HepG2 (cell line): ENCODE results near the gene AP4E1. TPM values are rescaled to one million over a fixed set of nuclear protein-coding genes. Genes with fewer than 3 reads are reported as not detected.

Experiments used
- KLF12 ChIP-seq: sonication (generic); formaldehyde crosslinking; IDR thresholded peaks from 2 replicates; pipeline ENCODE4 v1.4.0; 2020; ENCODE audit warnings: missing genetic modification reagents, borderline replicate concordance
- KMT2B ChIP-seq: IDR thresholded peaks from 2 replicates; pipeline ENCODE4 v1.6.1; 2016; ENCODE audit warnings: missing genetic modification reagents, missing compliant biosample characterization
- NR2F6 ChIP-seq, 2 experiments: IDR thresholded peaks; 2 replicates each; pipeline ENCODE4 v1.6.1; 2016; ENCODE audit warnings: antibody characterized with exemption in 1 of 2, mild to moderate bottlenecking in 1 of 2
- RAD51 ChIP-seq: fragments of 450-650 bp; IDR thresholded peaks from 2 replicates; pipeline ENCODE4 v1.6.1; 2016; ENCODE audit warnings: borderline replicate concordance
- SALL1 ChIP-seq: sonication (generic); formaldehyde crosslinking; IDR thresholded peaks from 2 replicates; pipeline ENCODE4 v1.8.0; 2022; ENCODE audit warnings: mild to moderate bottlenecking, missing genetic modification reagents
- SAP130 ChIP-seq: IDR thresholded peaks from 2 replicates; pipeline ENCODE4 v1.6.1; 2016; ENCODE audit warnings: low read depth
- ZMAT3 ChIP-seq: sonication (generic); formaldehyde crosslinking; conservative IDR thresholded peaks from 2 replicates; pipeline ENCODE4 v1.7.0; 2021; ENCODE audit warnings: missing genetic modification reagents
- ZMYM3 ChIP-seq: sonication (generic); formaldehyde crosslinking; IDR thresholded peaks from 2 replicates; pipeline ENCODE4 v1.5.1; 2020; ENCODE audit warnings: mild to moderate bottlenecking, missing genetic modification reagents
- ZNF343 ChIP-seq: sonication (generic); formaldehyde crosslinking; IDR thresholded peaks from 2 replicates; pipeline ENCODE4 v1.4.0; 2020; ENCODE audit warnings: mild to moderate bottlenecking, missing genetic modification reagents
- polyA plus RNA-seq, 8 experiments: library from polyadenylated mRNA; depleted of rRNA in 3 of 8; stranded (reverse) in 7 of 8; unstranded in 1 of 8; fragments of >200 nt; fragmentation: Illumina TruSeq in 4 of 8; extraction: Trizol in 4 of 8; gene quantifications; 2 replicates each; pipeline versions ENCODE4 v1.2.1 to v1.2.3, GENCODE V29; 2011 to 2016; ENCODE audit warnings: low read depth in 4 of 8, missing spikeins in 1 of 8, mixed read lengths in 1 of 8; ENCODE audit not compliant: insufficient read depth in 1 of 8
- total RNA-seq, 5 experiments: library from RNA; depleted of rRNA; stranded (reverse); fragments of >200 nt; fragmentation: Illumina TruSeq; extraction: Trizol; gene quantifications; 2 replicates each; pipeline ENCODE4 v1.2.3, GENCODE V29; 2016; ENCODE audit warnings: low read depth in 1 of 5
- TF ChIP-seq, protein P1 (sequence below): sonication (generic); formaldehyde crosslinking; IDR thresholded peaks from 2 replicates; pipeline ENCODE4 v1.5.1; 2020; ENCODE audit warnings: missing genetic modification reagents, mild to moderate bottlenecking, borderline replicate concordance
- TF ChIP-seq, protein P2 (sequence below): sonication (generic); formaldehyde crosslinking; IDR thresholded peaks from 2 replicates; pipeline ENCODE4 v1.4.0; 2020; ENCODE audit warnings: missing genetic modification reagents
- TF ChIP-seq, protein P3 (sequence below): fragments of 450-650 bp; IDR thresholded peaks from 2 replicates; pipeline ENCODE4 v1.6.1; 2016
- TF ChIP-seq, protein P4 (sequence below): IDR thresholded peaks from 2 replicates; pipeline ENCODE4 v1.6.1; 2016; ENCODE audit warnings: low read depth, control low read depth
- TF ChIP-seq, protein P5 (sequence below): sonication (generic); formaldehyde crosslinking; conservative IDR thresholded peaks from 2 replicates; pipeline ENCODE4 v1.4.0; 2020; ENCODE audit warnings: mild to moderate bottlenecking, missing genetic modification reagents, moderate library complexity
- TF ChIP-seq, protein P6 (sequence below): sonication (generic); IDR thresholded peaks from 2 replicates; pipeline ENCODE4 v1.6.1; 2016; ENCODE audit warnings: low read depth, borderline replicate concordance

The AP4E1 gene
- total and polyA plus RNA-seq, 2 of the 13 experiments (the other 11 are each of a cell fraction or from before 2014, with no cell fraction given), result 2.2 to 7.8 TPM

DNA sequence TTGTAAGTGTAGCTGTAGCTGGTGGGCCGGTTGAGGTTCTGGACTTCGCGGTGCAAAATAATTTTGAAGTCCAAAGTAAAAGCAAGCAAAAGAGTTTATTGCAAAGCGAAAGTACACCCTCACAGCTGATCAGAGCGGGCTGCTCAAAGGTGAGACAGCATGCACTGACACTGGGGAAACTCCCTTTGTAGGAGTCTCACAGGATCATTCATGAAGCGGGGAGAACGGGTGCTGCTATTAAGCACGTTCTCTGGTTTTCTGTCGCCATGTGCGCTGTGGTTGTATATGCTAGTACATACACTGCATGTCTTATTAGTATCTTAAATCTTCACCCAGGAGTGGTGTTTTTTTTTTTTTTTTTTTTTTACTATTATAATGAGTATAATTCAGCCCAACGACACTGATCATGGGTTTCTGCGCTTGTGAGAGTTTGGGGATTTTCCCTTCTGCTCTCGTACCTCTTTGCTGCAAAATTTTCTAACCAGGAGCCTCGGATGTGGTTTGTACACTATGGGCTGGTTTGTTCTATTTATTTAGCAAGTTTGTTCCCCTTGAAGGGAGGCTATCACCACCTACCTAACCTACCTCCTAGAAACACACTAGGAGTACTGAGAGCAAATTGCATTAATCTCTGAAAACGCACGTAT is 1.4 kb upstream of the AP4E1 start (continued):
- TF ChIP-seq, protein P1, sequence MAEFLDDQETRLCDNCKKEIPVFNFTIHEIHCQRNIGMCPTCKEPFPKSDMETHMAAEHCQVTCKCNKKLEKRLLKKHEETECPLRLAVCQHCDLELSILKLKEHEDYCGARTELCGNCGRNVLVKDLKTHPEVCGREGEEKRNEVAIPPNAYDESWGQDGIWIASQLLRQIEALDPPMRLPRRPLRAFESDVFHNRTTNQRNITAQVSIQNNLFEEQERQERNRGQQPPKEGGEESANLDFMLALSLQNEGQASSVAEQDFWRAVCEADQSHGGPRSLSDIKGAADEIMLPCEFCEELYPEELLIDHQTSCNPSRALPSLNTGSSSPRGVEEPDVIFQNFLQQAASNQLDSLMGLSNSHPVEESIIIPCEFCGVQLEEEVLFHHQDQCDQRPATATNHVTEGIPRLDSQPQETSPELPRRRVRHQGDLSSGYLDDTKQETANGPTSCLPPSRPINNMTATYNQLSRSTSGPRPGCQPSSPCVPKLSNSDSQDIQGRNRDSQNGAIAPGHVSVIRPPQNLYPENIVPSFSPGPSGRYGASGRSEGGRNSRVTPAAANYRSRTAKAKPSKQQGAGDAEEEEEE (CRISPR knock-in tag), result no peak
- TF ChIP-seq ZNF343, result no peak
- TF ChIP-seq, protein P2, sequence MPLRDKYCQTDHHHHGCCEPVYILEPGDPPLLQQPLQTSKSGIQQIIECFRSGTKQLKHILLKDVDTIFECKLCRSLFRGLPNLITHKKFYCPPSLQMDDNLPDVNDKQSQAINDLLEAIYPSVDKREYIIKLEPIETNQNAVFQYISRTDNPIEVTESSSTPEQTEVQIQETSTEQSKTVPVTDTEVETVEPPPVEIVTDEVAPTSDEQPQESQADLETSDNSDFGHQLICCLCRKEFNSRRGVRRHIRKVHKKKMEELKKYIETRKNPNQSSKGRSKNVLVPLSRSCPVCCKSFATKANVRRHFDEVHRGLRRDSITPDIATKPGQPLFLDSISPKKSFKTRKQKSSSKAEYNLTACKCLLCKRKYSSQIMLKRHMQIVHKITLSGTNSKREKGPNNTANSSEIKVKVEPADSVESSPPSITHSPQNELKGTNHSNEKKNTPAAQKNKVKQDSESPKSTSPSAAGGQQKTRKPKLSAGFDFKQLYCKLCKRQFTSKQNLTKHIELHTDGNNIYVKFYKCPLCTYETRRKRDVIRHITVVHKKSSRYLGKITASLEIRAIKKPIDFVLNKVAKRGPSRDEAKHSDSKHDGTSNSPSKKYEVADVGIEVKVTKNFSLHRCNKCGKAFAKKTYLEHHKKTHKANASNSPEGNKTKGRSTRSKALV (CRISPR knock-in tag), result 0 out of 2 replicates have a peak, but pooled peaks have one; percentile 26
- TF ChIP-seq KMT2B, result peak; percentile 68; the same call in 1 of the 2 replicates
- TF ChIP-seq, protein P3, sequence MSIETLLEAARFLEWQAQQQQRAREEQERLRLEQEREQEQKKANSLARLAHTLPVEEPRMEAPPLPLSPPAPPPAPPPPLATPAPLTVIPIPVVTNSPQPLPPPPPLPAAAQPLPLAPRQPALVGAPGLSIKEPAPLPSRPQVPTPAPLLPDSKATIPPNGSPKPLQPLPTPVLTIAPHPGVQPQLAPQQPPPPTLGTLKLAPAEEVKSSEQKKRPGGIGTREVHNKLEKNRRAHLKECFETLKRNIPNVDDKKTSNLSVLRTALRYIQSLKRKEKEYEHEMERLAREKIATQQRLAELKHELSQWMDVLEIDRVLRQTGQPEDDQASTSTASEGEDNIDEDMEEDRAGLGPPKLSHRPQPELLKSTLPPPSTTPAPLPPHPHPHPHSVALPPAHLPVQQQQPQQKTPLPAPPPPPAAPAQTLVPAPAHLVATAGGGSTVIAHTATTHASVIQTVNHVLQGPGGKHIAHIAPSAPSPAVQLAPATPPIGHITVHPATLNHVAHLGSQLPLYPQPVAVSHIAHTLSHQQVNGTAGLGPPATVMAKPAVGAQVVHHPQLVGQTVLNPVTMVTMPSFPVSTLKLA, result peak; percentile 44; the same call in 1 of the 2 replicates
- 0 out of 2 replicates have a peak, but pooled peaks have one; percentile 34 for TF ChIP-seq ZMAT3 (CRISPR knock-in tag)
- TF ChIP-seq RAD51, result no peak
- TF ChIP-seq, protein P4, sequence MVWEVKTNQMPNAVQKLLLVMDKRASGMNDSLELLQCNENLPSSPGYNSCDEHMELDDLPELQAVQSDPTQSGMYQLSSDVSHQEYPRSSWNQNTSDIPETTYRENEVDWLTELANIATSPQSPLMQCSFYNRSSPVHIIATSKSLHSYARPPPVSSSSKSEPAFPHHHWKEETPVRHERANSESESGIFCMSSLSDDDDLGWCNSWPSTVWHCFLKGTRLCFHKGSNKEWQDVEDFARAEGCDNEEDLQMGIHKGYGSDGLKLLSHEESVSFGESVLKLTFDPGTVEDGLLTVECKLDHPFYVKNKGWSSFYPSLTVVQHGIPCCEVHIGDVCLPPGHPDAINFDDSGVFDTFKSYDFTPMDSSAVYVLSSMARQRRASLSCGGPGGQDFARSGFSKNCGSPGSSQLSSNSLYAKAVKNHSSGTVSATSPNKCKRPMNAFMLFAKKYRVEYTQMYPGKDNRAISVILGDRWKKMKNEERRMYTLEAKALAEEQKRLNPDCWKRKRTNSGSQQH, result peak; percentile 62; the same call in 1 of the 2 replicates
- TF ChIP-seq NR2F6 (IDR thresholded peaks at IDR 0.05), result no peak
- 0 out of 2 replicates have a peak, but pooled peaks have one; percentile 7 for TF ChIP-seq NR2F6 (CRISPR knock-in tag; IDR thresholded peaks at IDR 0.05)
- peak; percentile 45; the same call in 1 of the 2 replicates for TF ChIP-seq SALL1 (CRISPR knock-in tag)
- TF ChIP-seq, protein P5, sequence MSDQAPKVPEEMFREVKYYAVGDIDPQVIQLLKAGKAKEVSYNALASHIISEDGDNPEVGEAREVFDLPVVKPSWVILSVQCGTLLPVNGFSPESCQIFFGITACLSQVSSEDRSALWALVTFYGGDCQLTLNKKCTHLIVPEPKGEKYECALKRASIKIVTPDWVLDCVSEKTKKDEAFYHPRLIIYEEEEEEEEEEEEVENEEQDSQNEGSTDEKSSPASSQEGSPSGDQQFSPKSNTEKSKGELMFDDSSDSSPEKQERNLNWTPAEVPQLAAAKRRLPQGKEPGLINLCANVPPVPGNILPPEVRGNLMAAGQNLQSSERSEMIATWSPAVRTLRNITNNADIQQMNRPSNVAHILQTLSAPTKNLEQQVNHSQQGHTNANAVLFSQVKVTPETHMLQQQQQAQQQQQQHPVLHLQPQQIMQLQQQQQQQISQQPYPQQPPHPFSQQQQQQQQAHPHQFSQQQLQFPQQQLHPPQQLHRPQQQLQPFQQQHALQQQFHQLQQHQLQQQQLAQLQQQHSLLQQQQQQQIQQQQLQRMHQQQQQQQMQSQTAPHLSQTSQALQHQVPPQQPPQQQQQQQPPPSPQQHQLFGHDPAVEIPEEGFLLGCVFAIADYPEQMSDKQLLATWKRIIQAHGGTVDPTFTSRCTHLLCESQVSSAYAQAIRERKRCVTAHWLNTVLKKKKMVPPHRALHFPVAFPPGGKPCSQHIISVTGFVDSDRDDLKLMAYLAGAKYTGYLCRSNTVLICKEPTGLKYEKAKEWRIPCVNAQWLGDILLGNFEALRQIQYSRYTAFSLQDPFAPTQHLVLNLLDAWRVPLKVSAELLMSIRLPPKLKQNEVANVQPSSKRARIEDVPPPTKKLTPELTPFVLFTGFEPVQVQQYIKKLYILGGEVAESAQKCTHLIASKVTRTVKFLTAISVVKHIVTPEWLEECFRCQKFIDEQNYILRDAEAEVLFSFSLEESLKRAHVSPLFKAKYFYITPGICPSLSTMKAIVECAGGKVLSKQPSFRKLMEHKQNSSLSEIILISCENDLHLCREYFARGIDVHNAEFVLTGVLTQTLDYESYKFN (CRISPR knock-in tag), result peak; percentile 40; the same call in 1 of the 2 replicates
- TF ChIP-seq ZMYM3 (CRISPR knock-in tag), result no peak
- peak; percentile 95 for TF ChIP-seq SAP130
- TF ChIP-seq, protein P6, sequence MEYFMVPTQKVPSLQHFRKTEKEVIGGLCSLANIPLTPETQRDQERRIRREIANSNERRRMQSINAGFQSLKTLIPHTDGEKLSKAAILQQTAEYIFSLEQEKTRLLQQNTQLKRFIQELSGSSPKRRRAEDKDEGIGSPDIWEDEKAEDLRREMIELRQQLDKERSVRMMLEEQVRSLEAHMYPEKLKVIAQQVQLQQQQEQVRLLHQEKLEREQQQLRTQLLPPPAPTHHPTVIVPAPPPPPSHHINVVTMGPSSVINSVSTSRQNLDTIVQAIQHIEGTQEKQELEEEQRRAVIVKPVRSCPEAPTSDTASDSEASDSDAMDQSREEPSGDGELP, result peak; percentile 97
- TF ChIP-seq KLF12 (CRISPR knock-in tag), result 0 out of 2 replicates have a peak, but pooled peaks have one; percentile 54
